Thyroid gland (tissue), 4 donors: Measurements from ENCODE around the gene FAM193A.

ENCODE experiments used
- CTCF ChIP-seq, 6 experiments: fragments of 200-600 bp in 3 of 6; fragments of 450-650 bp in 3 of 6; sonication (generic) in 3 of 6; IDR thresholded peaks; one replicate each; pipeline ENCODE4 v1.5.1; 2016 to 2019; ENCODE audit warnings: antibody characterized with exemption in 6 of 6, mild to moderate bottlenecking in 2 of 6, inconsistent platforms in 1 of 6, moderate library complexity in 1 of 6
- POLR2A ChIP-seq, 2 donors: fragments of 450-650 bp; IDR thresholded peaks; one replicate each; pipeline ENCODE4 v1.6.1; 2017; ENCODE audit warnings: antibody characterized with exemption in 2 of 2, mild to moderate bottlenecking in 2 of 2, moderate library complexity in 1 of 2

DNA sequence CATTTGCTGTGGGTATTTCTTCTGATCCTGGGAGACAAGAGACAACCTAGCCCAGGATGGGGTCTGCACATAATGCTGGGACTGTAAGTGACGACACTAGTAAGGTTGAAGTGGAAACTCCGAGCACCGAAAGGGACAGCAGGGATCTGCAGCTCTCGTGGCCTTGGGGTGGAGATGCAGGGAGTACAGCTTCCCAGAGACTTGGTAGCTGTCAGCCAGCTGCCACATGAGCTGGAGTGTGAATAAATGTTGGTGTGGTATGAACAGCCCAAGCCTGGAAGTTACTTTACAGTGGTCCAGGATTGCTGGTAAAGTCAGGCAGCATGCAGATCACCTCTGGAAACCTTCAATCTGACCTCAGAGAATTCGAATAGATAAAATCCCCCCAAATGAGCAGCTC, 97.6 kb downstream of the FAM193A start:
- no peak for TF ChIP-seq CTCF (IDR thresholded peaks at IDR 0.05)
- no peak for TF ChIP-seq POLR2A (IDR thresholded peaks at IDR 0.05)
